HepG2 (cell line): ENCODE measurements around the gene FGFBP1. TPM values are rescaled to one million over a fixed set of nuclear protein-coding genes. Genes with fewer than 3 reads are reported as not detected.

Experiments used
- ATAC-seq: fragments of 200-7000 bp; cut with Tn5 transposase; 3 replicates; pipeline ENCODE4 v1.9.1; 2020; ENCODE audit warnings: mild to moderate bottlenecking, moderate library complexity
- BruUV-seq: library from RNA; stranded (reverse); fragments of 400-500 nt; replicated peaks from 2 replicates; lab custom pipeline; 2021; lab: Mats Ljungman, UMichigan
- CTCF ChIA-PET: fragments of 300-600 bp; formaldehyde crosslinking; extraction: SDS; loops from one replicate; lab custom pipeline; 2021; ENCODE audit warnings: low total read pairs, inconsistent platforms, low intra/inter-chr PET ratio; lab: Yijun Ruan, JAX
- POLR2A ChIA-PET: fragments of 350-600 bp; sonication (Branson Sonifier 250); formaldehyde crosslinking; loops from one replicate; lab custom pipeline; 2020; ENCODE audit warnings: antibody characterized with exemption, inconsistent platforms; lab: Yijun Ruan, JAX
- DNase-seq: peaks from one replicate; pipeline ENCODE4 v3.0.0-alpha.2; 2015; ENCODE audit warnings: low spot score
- FAIRE-seq: peaks from 3 replicates; lab custom pipeline; 2011; peaks lifted over from hg19 to GRCh38; lab: Jason Lieb, UNC
- H2AFZ ChIP-seq: one replicate; pipeline ENCODE4 v1.6.1; 2011; ENCODE audit warnings: low read length, inconsistent platforms
- H3K27ac ChIP-seq: fragments of 300-600 bp; 3 replicates; pipeline ENCODE4 v1.8.0; 2011; ENCODE audit warnings: mixed run types, mild to moderate bottlenecking, mixed read lengths, low read length, inconsistent platforms; ENCODE audit not compliant: insufficient read depth; ENCODE audit errors: extremely low read length
- H3K27me3 ChIP-seq, 2 experiments: fragments of 200-600 bp in 1 of 2; 2 replicates in 1 of 2; 3 replicates in 1 of 2; pipeline versions ENCODE4 v1.6.0 to v1.8.0; 2011; ENCODE audit warnings: low read length in 2 of 2, mild to moderate bottlenecking in 2 of 2, moderate library complexity in 2 of 2, inconsistent platforms in 1 of 2; ENCODE audit not compliant: insufficient read depth in 2 of 2, control insufficient read depth in 1 of 2
- H3K36me3 ChIP-seq, 2 experiments: fragments of 200-600 bp in 1 of 2; replicated peaks in 1 of 2; 2 replicates in 1 of 2; 3 replicates in 1 of 2; pipeline versions ENCODE4 v1.5.1 to v1.8.0; 2011; ENCODE audit warnings: low read length in 2 of 2, inconsistent platforms in 1 of 2; ENCODE audit not compliant: insufficient read depth in 2 of 2, control insufficient read depth in 1 of 2
- H3K4me1 ChIP-seq: 2 replicates; pipeline ENCODE4 v1.5.1; 2012; ENCODE audit warnings: low read length, inconsistent platforms; ENCODE audit not compliant: insufficient read depth
- H3K4me2 ChIP-seq: 2 replicates; pipeline ENCODE4 v1.6.0; 2011; ENCODE audit warnings: low read depth, low read length, inconsistent platforms
- H3K4me3 ChIP-seq, 3 experiments: fragments of 200-600 bp in 1 of 3; sonication (generic), shearing (Covaris generic) in 1 of 3; replicated peaks in 1 of 3; 2 replicates each; pipeline ENCODE4 v1.5.1; 2011 to 2016; ENCODE audit warnings: low read length in 3 of 3, inconsistent platforms in 2 of 3, low read depth in 2 of 3, mild to moderate bottlenecking in 2 of 3, control low read depth in 1 of 3, mixed read lengths in 1 of 3; ENCODE audit not compliant: insufficient read depth in 1 of 3
- H3K79me2 ChIP-seq: one replicate; pipeline ENCODE4 v1.6.1; 2011; ENCODE audit warnings: low read length, inconsistent platforms; ENCODE audit not compliant: insufficient read depth
- H3K9ac ChIP-seq: 2 replicates; pipeline ENCODE4 v1.6.0; 2011; ENCODE audit warnings: mild to moderate bottlenecking, low read depth, low read length, inconsistent platforms; ENCODE audit not compliant: insufficient read depth
- H3K9me3 ChIP-seq: 2 replicates; pipeline ENCODE4 v1.5.1; 2012; ENCODE audit warnings: mild to moderate bottlenecking, low read length
- H4K20me1 ChIP-seq: 2 replicates; pipeline ENCODE4 v1.6.0; 2011; ENCODE audit warnings: inconsistent platforms, mild to moderate bottlenecking, low read length, moderate library complexity; ENCODE audit not compliant: insufficient read depth
- FOXA1 ChIP-seq, 2 experiments: fragments of 450-650 bp in 1 of 2; sonication (generic) in 1 of 2; formaldehyde crosslinking in 1 of 2; IDR thresholded peaks; 2 replicates each; pipeline versions ENCODE4 v1.4.0 to v1.6.1; 2016 to 2020; ENCODE audit warnings: missing genetic modification reagents in 1 of 2
- FOXA3 ChIP-seq: IDR thresholded peaks from 2 replicates; pipeline ENCODE4 v1.6.1; 2016; ENCODE audit warnings: missing genetic modification reagents, missing compliant biosample characterization
- MAF1 ChIP-seq: sonication (generic); formaldehyde crosslinking; IDR thresholded peaks from 2 replicates; pipeline ENCODE4 v1.5.0; 2020; ENCODE audit warnings: missing genetic modification reagents, borderline replicate concordance
- MAZ ChIP-seq, 2 experiments: sonication (generic) in 1 of 2; formaldehyde crosslinking in 1 of 2; IDR thresholded peaks; 2 replicates each; pipeline versions ENCODE4 v1.5.0 to v1.6.1; 2012 to 2020; ENCODE audit warnings: low read depth in 2 of 2, mild to moderate bottlenecking in 2 of 2, borderline replicate concordance in 1 of 2, improper control_type of control experiment in 1 of 2, low read length in 1 of 2, missing genetic modification reagents in 1 of 2, moderate library complexity in 1 of 2
- NR3C1 ChIP-seq: sonication (generic); formaldehyde crosslinking; IDR thresholded peaks from 2 replicates; pipeline ENCODE4 v1.4.0; 2020; ENCODE audit warnings: missing genetic modification reagents
- PHF5A ChIP-seq: IDR thresholded peaks from one replicate; pipeline ENCODE4 v1.6.1; 2018; ENCODE audit warnings: low read depth, missing genetic modification reagents; ENCODE audit not compliant: unreplicated experiment
- SKI ChIP-seq: fragments of 450-650 bp; IDR thresholded peaks from one replicate; pipeline ENCODE4 v1.6.1; 2018; ENCODE audit warnings: mild to moderate bottlenecking; ENCODE audit not compliant: partially characterized antibody
- SRF ChIP-seq: IDR thresholded peaks from 2 replicates; pipeline ENCODE4 v1.6.1; 2011; ENCODE audit warnings: mild to moderate bottlenecking, low read depth, low read length, moderate library complexity
- SYNCRIP ChIP-seq: fragments of 200-400 bp; formaldehyde crosslinking; IDR thresholded peaks from 2 replicates; pipeline ENCODE4 v1.6.1; 2018; ENCODE audit warnings: mild to moderate bottlenecking, low read depth, low read length; ENCODE audit not compliant: insufficient read depth
- ZC3H13 ChIP-seq: sonication (generic); formaldehyde crosslinking; IDR thresholded peaks from 2 replicates; pipeline ENCODE4 v1.8.1; 2023; ENCODE audit warnings: mild to moderate bottlenecking, missing genetic modification reagents, moderate library complexity
- ZNF143 ChIP-seq: sonication (generic); formaldehyde crosslinking; IDR thresholded peaks from 2 replicates; pipeline ENCODE4 v1.4.0; 2020; ENCODE audit warnings: missing genetic modification reagents
- ZNF337 ChIP-seq: sonication (generic); formaldehyde crosslinking; IDR thresholded peaks from 2 replicates; pipeline ENCODE4 v1.5.1; 2020; ENCODE audit warnings: missing genetic modification reagents, low read depth, mild to moderate bottlenecking, borderline replicate concordance
- ZNF431 ChIP-seq: sonication (generic); formaldehyde crosslinking; IDR thresholded peaks from 2 replicates; pipeline ENCODE4 v1.9.0; 2022; ENCODE audit warnings: missing genetic modification reagents, low read depth, mild to moderate bottlenecking, borderline replicate concordance
- ZNF619 ChIP-seq: sonication (generic); formaldehyde crosslinking; IDR thresholded peaks from 2 replicates; pipeline ENCODE4 v1.4.0; 2020; ENCODE audit warnings: mild to moderate bottlenecking, missing genetic modification reagents
- WGBS: methylation state at CpG from one replicate; pipeline ENCODE4 v1.1.6; 2017; ENCODE audit warnings: low lambda C conversion rate; 5-methylcytosine and 5-hydroxymethylcytosine counted together
- in situ Hi-C: cut with HindIII; loops from 2 replicates; pipeline ENCODE4 v1.10.0; 2017; ENCODE audit warnings: low pct_unique_long_range_greater_than_20kb; ENCODE audit not compliant: extremely low pct_ligation_motif_present
- intact Hi-C: fragments of 100-400 bp; cut with micrococcal nuclease; formaldehyde crosslinking; loops from one replicate; pipeline ENCODE4 v1.10.0; 2022; ENCODE audit not compliant: unreplicated experiment
- polyA plus RNA-seq, 8 experiments: library from polyadenylated mRNA; depleted of rRNA in 3 of 8; stranded (reverse) in 7 of 8; unstranded in 1 of 8; fragments of >200 nt; fragmentation: Illumina TruSeq in 4 of 8; extraction: Trizol in 4 of 8; gene quantifications; 2 replicates each; pipeline versions ENCODE4 v1.2.1 to v1.2.3, GENCODE V29; 2011 to 2016; ENCODE audit warnings: low read depth in 4 of 8, missing spikeins in 1 of 8, mixed read lengths in 1 of 8; ENCODE audit not compliant: insufficient read depth in 1 of 8
- total RNA-seq, 5 experiments: library from RNA; depleted of rRNA; stranded (reverse); fragments of >200 nt; fragmentation: Illumina TruSeq; extraction: Trizol; gene quantifications; 2 replicates each; pipeline ENCODE4 v1.2.3, GENCODE V29; 2016; ENCODE audit warnings: low read depth in 1 of 5
- TF ChIP-seq, protein P1 (sequence below): sonication (generic); formaldehyde crosslinking; IDR thresholded peaks from 2 replicates; pipeline ENCODE4 v1.4.0; 2020; ENCODE audit warnings: missing genetic modification reagents

Gene FGFBP1
- total and polyA plus RNA-seq, 2 of the 13 experiments (the other 11 are each of a cell fraction or from before 2014, with no cell fraction given): not detected

DNA sequence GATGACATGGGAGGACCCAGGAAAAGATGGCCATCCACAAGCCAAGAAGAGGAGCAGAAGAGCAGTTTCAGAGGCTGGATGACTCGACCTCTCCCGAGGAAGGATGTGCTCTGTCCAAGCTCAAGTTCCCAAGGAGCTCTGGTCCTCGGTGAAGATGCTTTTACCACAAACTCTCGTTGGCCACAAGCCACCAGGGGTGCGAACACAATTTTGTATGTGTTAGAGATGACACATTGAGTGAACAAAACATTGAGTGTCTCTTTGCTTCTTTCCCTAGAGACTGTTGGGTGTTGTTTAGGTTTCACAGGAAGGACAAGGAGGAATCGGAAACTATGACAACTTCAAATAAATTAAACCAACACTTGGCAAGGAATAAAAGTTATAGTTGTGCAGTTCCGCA, 26.3 kb downstream of the FGFBP1 start:
- TF ChIP-seq, protein P1, sequence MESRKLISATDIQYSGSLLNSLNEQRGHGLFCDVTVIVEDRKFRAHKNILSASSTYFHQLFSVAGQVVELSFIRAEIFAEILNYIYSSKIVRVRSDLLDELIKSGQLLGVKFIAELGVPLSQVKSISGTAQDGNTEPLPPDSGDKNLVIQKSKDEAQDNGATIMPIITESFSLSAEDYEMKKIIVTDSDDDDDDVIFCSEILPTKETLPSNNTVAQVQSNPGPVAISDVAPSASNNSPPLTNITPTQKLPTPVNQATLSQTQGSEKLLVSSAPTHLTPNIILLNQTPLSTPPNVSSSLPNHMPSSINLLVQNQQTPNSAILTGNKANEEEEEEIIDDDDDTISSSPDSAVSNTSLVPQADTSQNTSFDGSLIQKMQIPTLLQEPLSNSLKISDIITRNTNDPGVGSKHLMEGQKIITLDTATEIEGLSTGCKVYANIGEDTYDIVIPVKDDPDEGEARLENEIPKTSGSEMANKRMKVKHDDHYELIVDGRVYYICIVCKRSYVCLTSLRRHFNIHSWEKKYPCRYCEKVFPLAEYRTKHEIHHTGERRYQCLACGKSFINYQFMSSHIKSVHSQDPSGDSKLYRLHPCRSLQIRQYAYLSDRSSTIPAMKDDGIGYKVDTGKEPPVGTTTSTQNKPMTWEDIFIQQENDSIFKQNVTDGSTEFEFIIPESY: no peak
- TF ChIP-seq MAF1 (CRISPR knock-in tag): no peak
- TF ChIP-seq MAZ (IDR thresholded peaks at IDR 0.05; ENCODE audit: borderline replicate concordance, low read depth, low read length): no peak
- no peak for TF ChIP-seq MAZ (CRISPR knock-in tag; IDR thresholded peaks at IDR 0.05; ENCODE audit: low read depth)
- no peak for TF ChIP-seq SKI
- TF ChIP-seq PHF5A: no peak
- no peak for TF ChIP-seq ZNF431 (CRISPR knock-in tag)
- no peak for TF ChIP-seq FOXA1 (IDR thresholded peaks at IDR 0.05)
- TF ChIP-seq FOXA1 (CRISPR knock-in tag; IDR thresholded peaks at IDR 0.05): no peak
- TF ChIP-seq SYNCRIP: no peak
- TF ChIP-seq FOXA3: no peak
- TF ChIP-seq ZNF337 (CRISPR knock-in tag): no peak
- TF ChIP-seq ZNF143: no peak
- no peak for TF ChIP-seq ZNF619 (CRISPR knock-in tag)
- TF ChIP-seq SRF: no peak
- no peak for TF ChIP-seq ZC3H13 (CRISPR knock-in tag)
- TF ChIP-seq NR3C1 (CRISPR knock-in tag): no peak

More for the DNA sequence above, 26.3 kb downstream of the FGFBP1 start:
- Histone ChIP-seq H3K27ac (no peak overlapping the region), H3K79me2 (no peaks in the 10 kb centered on the region), H4K20me1 (no peaks in the 10 kb centered on the region), H3K4me2 (no peak overlapping the region), H3K36me3 (no peaks in the 10 kb centered on the region), H3K27me3 (peaks cover 0 to 11% of the 10 kb centered on the region in 2 experiments; a peak in 1 of 5 replicates), H2AFZ (no peak overlapping the region), H3K4me1 (no peaks in the 10 kb centered on the region), H3K9ac (no peak overlapping the region), H3K9me3 (no peaks in the 10 kb centered on the region), H3K4me3 (no peak overlapping the region)
- CTCF ChIA-PET: no interaction called here
- POLR2A ChIA-PET: no interaction called here
- WGBS: 22% methylated on average over 7 of the region's 7 CpGs
- in situ Hi-C loops: no loop called here
- intact Hi-C loops: no loop called here
- DNase-seq: no peak
- BruUV-seq: no TSS peak
- FAIRE-seq: no peak
- ATAC-seq: no peak
